HepG2 (cell line): ENCODE data around the gene TPGS1. TPM values are rescaled to one million over a fixed set of nuclear protein-coding genes. Genes with fewer than 3 reads are reported as not detected.

Source experiments
- AGO2 ChIP-seq: fragments of 200-400 bp; formaldehyde crosslinking; optimal IDR thresholded peaks from 2 replicates; pipeline ENCODE3; 2017; ENCODE audit warnings: mild to moderate bottlenecking, low read depth, low read length, moderate library complexity
- ATF2 ChIP-seq: sonication (generic); formaldehyde crosslinking; IDR thresholded peaks from 2 replicates; pipeline ENCODE4 v1.4.0; 2020; ENCODE audit warnings: missing genetic modification reagents
- ATF4 ChIP-seq, 2 experiments: fragments of 450-650 bp in 1 of 2; sonication (generic) in 1 of 2; formaldehyde crosslinking; IDR thresholded peaks; 2 replicates each; pipeline versions ENCODE4 v1.5.0 to v1.8.0; 2020 to 2022; ENCODE audit warnings: mild to moderate bottlenecking in 1 of 2, missing genetic modification reagents in 1 of 2
- CBFB ChIP-seq: sonication (generic); formaldehyde crosslinking; IDR thresholded peaks from 2 replicates; pipeline ENCODE4 v1.4.0; 2020; ENCODE audit warnings: missing genetic modification reagents
- CBX5 ChIP-seq: sonication (generic); formaldehyde crosslinking; IDR thresholded peaks from 2 replicates; pipeline ENCODE4 v1.4.0; 2020; ENCODE audit warnings: missing genetic modification reagents, borderline replicate concordance
- HNF4A ChIP-seq: sonication (generic); formaldehyde crosslinking; IDR thresholded peaks from 2 replicates; pipeline ENCODE4 v1.4.0; 2020; ENCODE audit warnings: missing genetic modification reagents
- ISL2 ChIP-seq: sonication (generic); formaldehyde crosslinking; IDR thresholded peaks from 2 replicates; pipeline ENCODE4 v1.5.0; 2020; ENCODE audit warnings: missing genetic modification reagents
- NR2C2 ChIP-seq: sonication (generic); formaldehyde crosslinking; IDR thresholded peaks from 2 replicates; pipeline ENCODE4 v1.4.0; 2020; ENCODE audit warnings: missing genetic modification reagents, mild to moderate bottlenecking, moderate library complexity, borderline replicate concordance
- PBX2 ChIP-seq: IDR thresholded peaks from 2 replicates; pipeline ENCODE4 v1.6.1; 2016; ENCODE audit warnings: control low read depth
- SMAD9 ChIP-seq: sonication (generic); formaldehyde crosslinking; IDR thresholded peaks from 2 replicates; pipeline ENCODE4 v1.5.1; 2020; ENCODE audit warnings: mild to moderate bottlenecking, missing genetic modification reagents
- TAF1 ChIP-seq: sonication (generic); formaldehyde crosslinking; IDR thresholded peaks from 2 replicates; pipeline ENCODE4 v1.4.0; 2020; ENCODE audit warnings: missing genetic modification reagents
- THAP8 ChIP-seq: sonication (generic); formaldehyde crosslinking; IDR thresholded peaks from 2 replicates; pipeline ENCODE4 v1.5.1; 2020; ENCODE audit warnings: missing genetic modification reagents, mild to moderate bottlenecking, borderline replicate concordance
- UBTF ChIP-seq: sonication (generic); formaldehyde crosslinking; IDR thresholded peaks from 2 replicates; pipeline ENCODE4 v1.4.0; 2020; ENCODE audit warnings: mild to moderate bottlenecking, missing genetic modification reagents
- YY1 ChIP-seq: IDR thresholded peaks from 2 replicates; pipeline ENCODE4 v1.6.1; 2011; ENCODE audit warnings: low read length, low read depth, moderate library complexity, mild to moderate bottlenecking; ENCODE audit not compliant: insufficient read depth, insufficient replicate concordance
- ZBTB14 ChIP-seq: sonication (generic); formaldehyde crosslinking; IDR thresholded peaks from 2 replicates; pipeline ENCODE4 v1.4.0; 2020; ENCODE audit warnings: missing genetic modification reagents
- ZNF317 ChIP-seq: sonication (generic); formaldehyde crosslinking; IDR thresholded peaks from 2 replicates; pipeline ENCODE4 v1.5.0; 2020; ENCODE audit warnings: mild to moderate bottlenecking, missing genetic modification reagents
- ZNF441 ChIP-seq: sonication (generic); formaldehyde crosslinking; IDR thresholded peaks from 2 replicates; pipeline ENCODE4 v1.7.0; 2021; ENCODE audit warnings: missing genetic modification reagents, borderline replicate concordance
- ZNF530 ChIP-seq: sonication (generic); formaldehyde crosslinking; IDR thresholded peaks from 2 replicates; pipeline ENCODE4 v1.5.0; 2020; ENCODE audit warnings: low read depth, mild to moderate bottlenecking, missing genetic modification reagents
- ZNF552 ChIP-seq: sonication (generic); formaldehyde crosslinking; IDR thresholded peaks from 2 replicates; pipeline ENCODE4 v1.9.0; 2022; ENCODE audit warnings: missing genetic modification reagents, mild to moderate bottlenecking, borderline replicate concordance
- ZNF772 ChIP-seq: sonication (generic); formaldehyde crosslinking; IDR thresholded peaks from 2 replicates; pipeline ENCODE4 v1.5.0; 2020; ENCODE audit warnings: mild to moderate bottlenecking, missing genetic modification reagents
- ZNF816 ChIP-seq: sonication (generic); formaldehyde crosslinking; IDR thresholded peaks from 2 replicates; pipeline ENCODE4 v1.8.0; 2022; ENCODE audit warnings: missing genetic modification reagents, mild to moderate bottlenecking, borderline replicate concordance
- polyA plus RNA-seq, 8 experiments: library from polyadenylated mRNA; depleted of rRNA in 3 of 8; stranded (reverse) in 7 of 8; unstranded in 1 of 8; fragments of >200 nt; fragmentation: Illumina TruSeq in 4 of 8; extraction: Trizol in 4 of 8; gene quantifications; 2 replicates each; pipeline versions ENCODE4 v1.2.1 to v1.2.3, GENCODE V29; 2011 to 2016; ENCODE audit warnings: low read depth in 4 of 8, missing spikeins in 1 of 8, mixed read lengths in 1 of 8; ENCODE audit not compliant: insufficient read depth in 1 of 8
- total RNA-seq, 5 experiments: library from RNA; depleted of rRNA; stranded (reverse); fragments of >200 nt; fragmentation: Illumina TruSeq; extraction: Trizol; gene quantifications; 2 replicates each; pipeline ENCODE4 v1.2.3, GENCODE V29; 2016; ENCODE audit warnings: low read depth in 1 of 5

The TPGS1 gene
- total and polyA plus RNA-seq, 2 of the 13 experiments (the other 11 are each of a cell fraction or from before 2014, with no cell fraction given): 1.1 to 6.2 TPM

- TF ChIP-seq PBX2 (no peak), THAP8 (peak; percentile 88; the same call in 1 of the 2 replicates), HNF4A (CRISPR knock-in tag) (no peak), ATF4 (CRISPR knock-in tag; IDR thresholded peaks at IDR 0.05) (no peak), ATF2 (0 out of 2 replicates have a peak, but pooled peaks have one; percentile 39), NR2C2 (0 out of 2 replicates have a peak, but pooled peaks have one; percentile 32), YY1 (peak; percentile 11), ZNF441 (CRISPR knock-in tag) (peak; percentile 19; the same call in 1 of the 2 replicates), ZNF552 (CRISPR knock-in tag) (peak; percentile 71; the same call in 1 of the 2 replicates), ZBTB14 (CRISPR knock-in tag) (0 out of 2 replicates have a peak, but pooled peaks have one; percentile 1), AGO2 (peak; percentile 73), ZNF530 (CRISPR knock-in tag) (no peak), ISL2 (CRISPR knock-in tag) (no peak), UBTF (CRISPR knock-in tag) (peak; percentile 50), SMAD9 (CRISPR knock-in tag) (no peak), CBX5 (0 out of 2 replicates have a peak, but pooled peaks have one; percentile 42), CBFB (no peak), ZNF772 (CRISPR knock-in tag) (peak; percentile 62; the same call in 1 of the 2 replicates), ZNF317 (CRISPR knock-in tag) (no peak), TAF1 (CRISPR knock-in tag) (peak; percentile 44; the same call in 1 of the 2 replicates), ZNF816 (CRISPR knock-in tag) (peak; percentile 44; the same call in 1 of the 2 replicates)
Observed at GRCh38 chr19:531009-531752, 23.9 kb downstream of the TPGS1 start (continued).
